Left cardiac atrium (tissue), 4 donors: ENCODE measurements around the gene DHX8. TPM values are rescaled to one million over a fixed set of nuclear protein-coding genes. Genes with fewer than 3 reads are reported as not detected.

ENCODE experiments used
- ATAC-seq, 2 donors: fragments of 200-7000 bp; cut with Tn5 transposase; one replicate each; pipeline ENCODE4 v1.9.1; 2020; ENCODE audit warnings: mild to moderate bottlenecking in 2 of 2, moderate library complexity in 2 of 2
- DNase-seq: peaks from one replicate; pipeline ENCODE4 v3.0.0-alpha.2; 2020
- intact Hi-C, 2 donors: fragments of 100-400 bp; cut with DNase I; formaldehyde crosslinking; loops; one replicate each; pipeline versions ENCODE4 v1.14.1 to v1.15.1; 2022 to 2023
- total RNA-seq, 2 donors: library from RNA; stranded (reverse); fragmentation: NEBNext Ultra II Directional; extraction: Animal tissue kit (Norgen Biotek cat#: 25700); gene quantifications; one replicate each; pipeline ENCODE4 v1.2.1, GENCODE V29; 2021
- donor health status: DM: no; HTN: yes; CAD: no.
- donor health status: DM: no; HTN: yes; CAD: no; lungs with severe emphysema.
- donor health status: DM: yes; HTN: yes; CAD: no.
- donor health status: Dilated cardiomyopathy.

Gene DHX8
- total RNA-seq, 2 donors from 2014 or later, result 27.1 to 35.2 TPM

GRCh38 chr17:43559161-43559816 lies 75.5 kb downstream of the DHX8 start:
- intact Hi-C loops, result no loop called here
- DNase-seq (no peak), ATAC-seq (peak in 1 of 2 donors; percentile 31)

- DNase-seq (no peak), ATAC-seq (no peak)
- intact Hi-C loops, result loop anchor here in 1 of 2 donors (5.0 kb wide), 1 partner anchor 38 kb away; no protein-coding TSS in a partner anchor
Observed at GRCh38 chr17:43560461-43561427, 77.0 kb downstream of the DHX8 start.

GRCh38 chr17:43562679-43563599 lies 79.2 kb downstream of the DHX8 start:
- intact Hi-C loops, result loop anchor here in 1 of 2 donors (5.0 kb wide), 1 partner anchor 41 kb away; no protein-coding TSS in a partner anchor
- ATAC-seq, result peak in 1 of 2 donors; percentile 19
- DNase-seq, result peak; percentile 33

- DNase-seq (no peak), ATAC-seq (no peak)
- intact Hi-C loops, result loop anchor here in 1 of 2 donors (5.0 kb wide), 1 partner anchor 42 kb away; no protein-coding TSS in a partner anchor
Observed at GRCh38 chr17:43563600-43564594, 80.1 kb downstream of the DHX8 start.

- intact Hi-C loops, result no loop called here
- no peak for ATAC-seq
Observed at GRCh38 chr17:43568506-43569082, 84.8 kb downstream of the DHX8 start.

GRCh38 chr17:43570518-43570928 lies 86.7 kb downstream of the DHX8 start:
- no peak for DNase-seq
- no peak for ATAC-seq
- intact Hi-C loops, result loop anchor here in 1 of 2 donors (10.0 kb wide), 1 partner anchor 194 kb away; no protein-coding TSS in a partner anchor

More at GRCh38 chr17:43568506-43569082, 84.8 kb downstream of the DHX8 start:
- no peak for DNase-seq

GRCh38 chr17:43572368-43572980 lies 88.7 kb downstream of the DHX8 start:
- DNase-seq (no peak), ATAC-seq (no peak)
- intact Hi-C loops, result loop anchor here in 1 of 2 donors (10.0 kb wide), 1 partner anchor 192 kb away; no protein-coding TSS in a partner anchor

- DNase-seq (no peak), ATAC-seq (no peak)
- intact Hi-C loops, result loop anchor here in 1 of 2 donors (10.0 kb wide), 1 partner anchor 191 kb away; no protein-coding TSS in a partner anchor
Observed at GRCh38 chr17:43573579-43574321, 90.0 kb downstream of the DHX8 start.

GRCh38 chr17:43574348-43574747 lies 90.6 kb downstream of the DHX8 start:
- ATAC-seq (no peak), DNase-seq (no peak)
- intact Hi-C loops, result loop anchor here in 1 of 2 donors (10.0 kb wide), 1 partner anchor 190 kb away; no protein-coding TSS in a partner anchor

GRCh38 chr17:43574896-43575525 lies 91.2 kb downstream of the DHX8 start:
- DNase-seq, result no peak
- intact Hi-C loops, result loop anchor here in 1 of 2 donors (10.0 kb wide), 1 partner anchor 190 kb away; no protein-coding TSS in a partner anchor
- no peak for ATAC-seq

Other genes with a start within 250 kb of the DHX8 start
- gene RNU2-1, start 250.0 kb upstream of the DHX8 start, total RNA-seq, result over 10,000 TPM in 1 of 2 donors, 1,000 to 10,000 TPM in 1; 5,669 to 12,300 TPM
- 10 to 100 TPM; 11.8 to 12.8 TPM for gene ARL4D, start 85.0 kb upstream of the DHX8 start, total RNA-seq
- gene ETV4, start 62.4 kb downstream of the DHX8 start, total RNA-seq, result 1 to 10 TPM in 1 of 2 donors, under 1 TPM in 1; 0.91 to 7.0 TPM
- gene MEOX1, start 177.9 kb downstream of the DHX8 start, total RNA-seq, result 10 to 100 TPM in 1 of 2 donors, 1 to 10 TPM in 1; 9.4 to 25.6 TPM